Small intestine (tissue), 7 donors: ENCODE data around the gene MARCHF9. TPM values are rescaled to one million over a fixed set of nuclear protein-coding genes. Genes with fewer than 3 reads are reported as not detected.

Source experiments
- DNase-seq, 2 donors: peaks; one replicate each; pipeline versions ENCODE4 v3.0.0 to v3.0.0-alpha.2; 2013
- FAIRE-seq: peaks from 2 replicates; lab custom pipeline; 2012; peaks lifted over from hg19 to GRCh38; lab: Jason Lieb, UNC
- H3K27ac ChIP-seq, 3 donors: one replicate each; pipeline ENCODE4 v1.5.1; 2013; ENCODE audit warnings: low read length in 2 of 3, mild to moderate bottlenecking in 2 of 3, control low read depth in 1 of 3, inconsistent platforms in 1 of 3, low read depth in 1 of 3, moderate library complexity in 1 of 3
- H3K27me3 ChIP-seq, 3 donors: one replicate each; pipeline ENCODE4 v1.6.1; 2013; ENCODE audit warnings: low read length in 3 of 3, inconsistent platforms in 1 of 3; ENCODE audit not compliant: control insufficient read depth in 3 of 3, insufficient read depth in 3 of 3
- H3K36me3 ChIP-seq, 3 donors: one replicate each; pipeline ENCODE4 v1.6.1; 2013; ENCODE audit warnings: low read length in 3 of 3, inconsistent platforms in 1 of 3, low read depth in 1 of 3, mild to moderate bottlenecking in 1 of 3, moderate library complexity in 1 of 3; ENCODE audit not compliant: control insufficient read depth in 3 of 3, insufficient read depth in 2 of 3
- H3K4me1 ChIP-seq, 3 donors: one replicate each; pipeline ENCODE4 v1.6.1; 2013; ENCODE audit warnings: low read length in 2 of 3, inconsistent platforms in 1 of 3, low read depth in 1 of 3, mild to moderate bottlenecking in 1 of 3, moderate library complexity in 1 of 3; ENCODE audit not compliant: control insufficient read depth in 3 of 3, insufficient read depth in 2 of 3
- H3K4me3 ChIP-seq, 3 donors: one replicate each; pipeline ENCODE4 v1.5.1; 2013; ENCODE audit warnings: low read length in 3 of 3, control low read depth in 1 of 3, inconsistent platforms in 1 of 3, low read depth in 1 of 3, mild to moderate bottlenecking in 1 of 3, moderate library complexity in 1 of 3
- H3K9me3 ChIP-seq, 2 donors: one replicate each; pipeline ENCODE4 v1.6.1; 2013; ENCODE audit warnings: low read depth in 1 of 2, low read length in 1 of 2; ENCODE audit not compliant: control insufficient read depth in 2 of 2, insufficient read depth in 1 of 2
- WGBS, 3 donors: extraction: QIAGEN DNeasy Blood & Tissue Kit; methylation state at CpG; one replicate each; pipeline ENCODE4 v1.1.7; 2013; 5-methylcytosine and 5-hydroxymethylcytosine counted together
- polyA plus RNA-seq, 4 donors: library from polyadenylated mRNA; stranded (reverse) in 3 of 4; unstranded in 1 of 4; fragments of 200-250 nt in 3 of 4; fragments of 120-200 nt in 1 of 4; gene quantifications; one replicate each; pipeline versions ENCODE4 v1.2.1 to v1.2.3, GENCODE V29; 2013
- donor health status: healthy with polysubstance abuse.
- donor health status: control.
- donor health status: control.
- donor health status: Bipolar disorder and iron deficiency.
- donor health status: healthy.

The MARCHF9 gene
- polyA plus RNA-seq, 4 donors = 8.4 to 29.2 (median 11.4) TPM

DNA sequence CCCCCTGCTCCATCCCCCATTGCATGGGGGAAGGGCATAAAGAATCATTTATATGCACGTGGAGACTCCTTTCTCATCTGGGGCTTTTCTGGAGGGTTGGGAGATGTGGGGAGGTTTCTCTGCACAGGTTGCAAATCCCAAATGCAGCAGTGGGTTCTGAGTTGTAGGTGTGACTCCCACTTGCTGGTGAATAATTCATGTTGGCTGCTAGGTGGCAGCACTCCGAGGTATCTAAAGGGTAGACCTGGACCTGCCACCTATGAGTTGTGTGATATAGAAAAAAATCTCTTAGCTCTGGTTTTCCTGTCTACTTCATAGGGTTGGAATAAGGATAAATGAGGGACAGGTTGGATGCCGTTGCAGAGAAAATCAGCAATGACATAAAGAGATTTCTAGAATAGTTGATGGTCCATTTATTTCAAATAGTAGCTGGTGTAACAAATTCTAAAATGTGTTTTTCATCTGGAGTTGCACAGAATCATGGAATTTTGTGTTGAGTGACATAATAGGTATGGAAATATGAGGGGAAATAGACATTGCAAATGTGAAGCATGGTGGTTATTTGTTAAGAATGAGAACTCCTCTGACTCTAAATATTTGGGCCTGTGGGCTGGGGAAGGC lies 4.6 kb downstream of the MARCHF9 start:
- Histone ChIP-seq H3K4me3 (no peak overlapping the region), H3K27me3 (peaks cover 0 to 12% (median 7%) of the 10 kb centered on the region in 3 donors), H3K36me3 (peaks cover 0 to 28% (median 0%) of the 10 kb centered on the region in 3 donors), H3K4me1 (peaks cover 0 to 6% (median 2%) of the 10 kb centered on the region in 3 donors), H3K27ac (no peak overlapping the region), H3K9me3 (no peaks in the 10 kb centered on the region)
- FAIRE-seq (no peak), DNase-seq (peak; percentile 56 to 60)
- 20 to 36% (median 25%) methylated on average over 3 of the region's 3 CpGs for WGBS, 3 donors

GRCh38 chr12:57760347-57760982 lies 5.6 kb downstream of the MARCHF9 start:
- Histone ChIP-seq H3K4me3 (no peak overlapping the region), H3K36me3 (peaks cover 0 to 28% (median 0%) of the 10 kb centered on the region in 3 donors), H3K27ac (no peak overlapping the region), H3K27me3 (peaks cover 0 to 22% (median 7%) of the 10 kb centered on the region in 3 donors), H3K9me3 (no peaks in the 10 kb centered on the region), H3K4me1 (peaks cover 2 to 11% (median 2%) of the 10 kb centered on the region in 3 donors)
- no peak for FAIRE-seq
- DNase-seq = no peak
- WGBS, 3 donors = 88 to 90% (median 90%) methylated on average over 3 of the region's 3 CpGs

GRCh38 chr12:57761391-57761998 lies 6.6 kb downstream of the MARCHF9 start:
- H3K36me3 ChIP-seq = peaks cover 0 to 28% (median 0%) of the 10 kb centered on the region in 3 donors
- H3K4me3 ChIP-seq = no peak overlapping the region
- 91 to 93% (median 92%) methylated on average over 4 of the region's 4 CpGs for WGBS, 3 donors
- FAIRE-seq = no peak
- H3K27ac ChIP-seq = no peak overlapping the region
- H3K9me3 ChIP-seq = no peaks in the 10 kb centered on the region
- peaks cover 0 to 32% (median 9%) of the 10 kb centered on the region in 3 donors for H3K27me3 ChIP-seq
- no peak for DNase-seq
- peaks cover 2 to 21% (median 6%) of the 10 kb centered on the region in 3 donors for H3K4me1 ChIP-seq

DNA sequence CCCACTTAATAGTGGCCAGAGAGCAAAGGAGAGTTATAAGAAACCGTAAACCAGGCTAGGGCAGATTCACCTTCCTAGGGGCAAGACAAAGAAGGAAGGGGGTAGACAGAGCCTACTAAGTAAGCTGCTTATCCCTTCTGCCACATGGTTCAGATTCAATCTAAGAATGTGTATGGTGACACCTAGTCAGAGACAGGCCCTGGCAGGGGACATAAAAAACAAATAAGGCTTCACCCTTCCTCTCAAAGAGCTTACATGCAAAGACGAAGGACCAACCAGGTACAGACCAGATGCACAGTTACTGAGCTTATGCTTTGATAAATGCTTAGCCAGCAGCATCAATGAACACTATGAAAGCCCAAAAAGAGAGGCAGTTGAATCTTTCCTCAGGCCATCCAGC lies 7.6 kb downstream of the MARCHF9 start:
- no peak overlapping the region for H3K27ac ChIP-seq
- peaks cover 0 to 26% (median 0%) of the 10 kb centered on the region in 3 donors for H3K36me3 ChIP-seq
- WGBS, 3 donors = 86 to 93% (median 93%) methylated on average over 2 of the region's 2 CpGs
- peaks cover 2 to 28% (median 5%) of the 10 kb centered on the region in 3 donors for H3K4me1 ChIP-seq
- no peaks in the 10 kb centered on the region for H3K9me3 ChIP-seq
- no peak for FAIRE-seq
- H3K27me3 ChIP-seq = peaks cover 3 to 42% (median 10%) of the 10 kb centered on the region in 3 donors
- no peak for DNase-seq
- H3K4me3 ChIP-seq = no peak overlapping the region

DNA sequence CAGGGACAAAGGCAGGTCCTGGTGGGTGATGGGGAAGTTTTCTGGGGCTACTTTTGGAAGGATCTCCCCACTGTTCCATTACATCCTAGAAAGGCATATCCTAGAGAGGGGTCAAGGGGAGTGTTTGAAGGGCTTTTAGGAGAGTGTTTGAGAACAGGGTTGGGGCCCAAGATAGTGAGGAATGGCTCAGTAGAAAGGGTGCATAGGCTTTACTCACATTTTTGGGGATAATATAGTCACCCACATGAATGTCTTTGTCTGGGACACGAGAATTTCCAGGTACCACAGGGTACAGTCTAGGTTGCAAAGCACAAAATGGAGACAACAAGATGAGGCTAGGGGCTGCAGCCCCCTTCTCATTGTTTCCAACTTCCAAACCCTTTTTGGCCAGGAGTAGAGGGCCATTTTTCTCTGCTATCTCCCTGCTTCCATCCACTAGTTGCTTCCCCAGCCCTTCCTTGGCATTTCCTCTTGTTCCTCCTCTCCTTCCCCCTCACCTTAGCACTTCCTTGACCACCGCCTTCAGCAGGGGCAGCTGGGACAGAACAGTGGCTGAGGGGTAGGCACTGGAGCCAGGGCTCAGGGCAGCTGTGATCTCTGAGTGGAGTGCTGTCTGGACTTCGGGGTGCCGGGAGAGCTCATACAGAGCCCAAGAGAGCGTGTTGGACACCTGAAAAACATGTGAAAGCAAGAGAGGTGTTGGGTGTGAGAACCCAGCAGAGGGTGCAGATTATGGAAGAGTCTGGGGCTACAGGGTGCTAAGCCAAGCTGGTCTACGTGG lies 9.2 kb downstream of the MARCHF9 start:
- Histone ChIP-seq H3K27ac (no peak overlapping the region), H3K36me3 (peaks cover 0 to 18% (median 0%) of the 10 kb centered on the region in 3 donors), H3K9me3 (no peaks in the 10 kb centered on the region), H3K27me3 (peaks cover 3 to 45% (median 10%) of the 10 kb centered on the region in 3 donors), H3K4me3 (peak overlapping the region in 1 of 3 donors; percentile 51), H3K4me1 (peaks cover 2 to 28% (median 5%) of the 10 kb centered on the region in 3 donors)
- WGBS, 3 donors = 81 to 83% (median 82%) methylated on average over 6 of the region's 6 CpGs
- no peak for DNase-seq
- no peak for FAIRE-seq

GRCh38 chr12:57764662-57765002 lies 9.7 kb downstream of the MARCHF9 start:
- 13 to 16% (median 15%) methylated on average over 17 of the region's 17 CpGs for WGBS, 3 donors
- H3K4me3 ChIP-seq = peak overlapping the region in 2 of 3 donors; percentile 34 to 51
- peaks cover 3 to 45% (median 10%) of the 10 kb centered on the region in 3 donors for H3K27me3 ChIP-seq
- no peaks in the 10 kb centered on the region for H3K9me3 ChIP-seq
- DNase-seq (peak; percentile 49 to 60), FAIRE-seq (no peak)
- no peak overlapping the region for H3K27ac ChIP-seq
- H3K4me1 ChIP-seq = peaks cover 2 to 28% (median 5%) of the 10 kb centered on the region in 3 donors
- H3K36me3 ChIP-seq = peaks cover 0 to 21% (median 0%) of the 10 kb centered on the region in 3 donors

- WGBS, 3 donors = 1% methylated on average over 57 to 60 of the region's 60 CpGs
- no peak overlapping the region for H3K27ac ChIP-seq
- H3K9me3 ChIP-seq = no peaks in the 10 kb centered on the region
- peaks cover 0 to 24% (median 0%) of the 10 kb centered on the region in 3 donors for H3K36me3 ChIP-seq
- H3K4me1 ChIP-seq = peaks cover 2 to 28% (median 5%) of the 10 kb centered on the region in 3 donors
- DNase-seq = peak in 1 of 2 donors; percentile 66
- peak overlapping the region; percentile 34 to 51 (median 43) for H3K4me3 ChIP-seq
- peaks cover 3 to 45% (median 10%) of the 10 kb centered on the region in 3 donors for H3K27me3 ChIP-seq
- no peak for FAIRE-seq
Measured at GRCh38 chr12:57765003-57765697, 10.2 kb downstream of the MARCHF9 start.
